ENCODE measurements around the gene RLF.

The RLF gene

GRCh38 chr1:40161125-40161887, at the start of gene RLF:
TSS of gene RLF (plus strand) at chr1:40161387. CDS start at chr1:40161400, 13 bp downstream.
- H3K27ac ChIP-seq (ENCODE audit: low read depth, low read length) = peak within 1 kb of the TSS; percentile 94
- no peaks in the 10 kb centered on the region for H3K27me3 ChIP-seq (ENCODE audit: control insufficient read depth in 1 of 2, insufficient read depth in 2 of 2, low read length in 2 of 2)
- H3K9me3 ChIP-seq (ENCODE audit: control insufficient read depth in 1 of 2, low read length in 2 of 2) = no peaks in the 10 kb centered on the region
- peaks cover 16 to 22% of the 10 kb centered on the region in 2 donors for H3K4me1 ChIP-seq (ENCODE audit: control insufficient read depth in 1 of 2, insufficient read depth in 2 of 2, low read length in 2 of 2)
- H3K4me3 ChIP-seq (ENCODE audit: low read depth in 1 of 2, low read length in 2 of 2) = peak within 1 kb of the TSS; percentile 91 to 94
- H3K36me3 ChIP-seq (ENCODE audit: control insufficient read depth in 1 of 2, insufficient read depth in 2 of 2, low read length in 2 of 2) = no peaks in the 10 kb centered on the region
- peak within 1 kb of the TSS; percentile 94 to 97 for H3K9ac ChIP-seq (ENCODE audit: low read depth in 1 of 2, low read length in 2 of 2)

- no peaks in the 10 kb centered on the region for H3K27me3 ChIP-seq (ENCODE audit: control insufficient read depth in 1 of 2, insufficient read depth in 2 of 2, low read length in 2 of 2)
- H3K4me1 ChIP-seq (ENCODE audit: control insufficient read depth in 1 of 2, insufficient read depth in 2 of 2, low read length in 2 of 2) = no peaks in the 10 kb centered on the region
- H3K27ac ChIP-seq (ENCODE audit: low read depth, low read length) = no peak overlapping the region
- H3K9me3 ChIP-seq (ENCODE audit: control insufficient read depth in 1 of 2, low read length in 2 of 2) = peaks cover 0 to 7% of the 10 kb centered on the region in 2 donors
- H3K9ac ChIP-seq (ENCODE audit: low read depth in 1 of 2, low read length in 2 of 2) = no peak overlapping the region
- H3K4me3 ChIP-seq (ENCODE audit: low read depth in 1 of 2, low read length in 2 of 2) = no peak overlapping the region
- no peaks in the 10 kb centered on the region for H3K36me3 ChIP-seq (ENCODE audit: control insufficient read depth in 1 of 2, insufficient read depth in 2 of 2, low read length in 2 of 2)
These were observed 46.8 kb upstream of the RLF start for GRCh38 chr1:40114400-40114799.

GRCh38 chr1:40120128-40120527, 41.1 kb upstream of the RLF start:
- no peaks in the 10 kb centered on the region for H3K36me3 ChIP-seq (ENCODE audit: control insufficient read depth in 1 of 2, insufficient read depth in 2 of 2, low read length in 2 of 2)
- H3K27ac ChIP-seq (ENCODE audit: low read depth, low read length) = no peak overlapping the region
- H3K27me3 ChIP-seq (ENCODE audit: control insufficient read depth in 1 of 2, insufficient read depth in 2 of 2, low read length in 2 of 2) = peaks cover 0 to 1% of the 10 kb centered on the region in 2 donors
- H3K9ac ChIP-seq (ENCODE audit: low read depth in 1 of 2, low read length in 2 of 2) = no peak overlapping the region
- no peak overlapping the region for H3K4me3 ChIP-seq (ENCODE audit: low read depth in 1 of 2, low read length in 2 of 2)
- no peaks in the 10 kb centered on the region for H3K9me3 ChIP-seq (ENCODE audit: control insufficient read depth in 1 of 2, low read length in 2 of 2)
- no peaks in the 10 kb centered on the region for H3K4me1 ChIP-seq (ENCODE audit: control insufficient read depth in 1 of 2, insufficient read depth in 2 of 2, low read length in 2 of 2)

GRCh38 chr1:40122855-40123254, 38.3 kb upstream of the RLF start:
- Histone ChIP-seq H3K27ac (ENCODE audit: low read depth, low read length) (no peak overlapping the region), H3K9ac (ENCODE audit: low read depth in 1 of 2, low read length in 2 of 2) (no peak overlapping the region), H3K4me1 (ENCODE audit: control insufficient read depth in 1 of 2, insufficient read depth in 2 of 2, low read length in 2 of 2) (no peaks in the 10 kb centered on the region), H3K4me3 (ENCODE audit: low read depth in 1 of 2, low read length in 2 of 2) (no peak overlapping the region), H3K36me3 (ENCODE audit: control insufficient read depth in 1 of 2, insufficient read depth in 2 of 2, low read length in 2 of 2) (no peaks in the 10 kb centered on the region), H3K9me3 (ENCODE audit: control insufficient read depth in 1 of 2, low read length in 2 of 2) (no peaks in the 10 kb centered on the region), H3K27me3 (ENCODE audit: control insufficient read depth in 1 of 2, insufficient read depth in 2 of 2, low read length in 2 of 2) (peaks cover 0 to 5% of the 10 kb centered on the region in 2 donors)

GRCh38 chr1:40130892-40131291, 30.3 kb upstream of the RLF start:
- no peak overlapping the region for H3K9ac ChIP-seq (ENCODE audit: low read depth in 1 of 2, low read length in 2 of 2)
- no peaks in the 10 kb centered on the region for H3K9me3 ChIP-seq (ENCODE audit: control insufficient read depth in 1 of 2, low read length in 2 of 2)
- H3K4me1 ChIP-seq (ENCODE audit: control insufficient read depth in 1 of 2, insufficient read depth in 2 of 2, low read length in 2 of 2) = no peaks in the 10 kb centered on the region
- H3K4me3 ChIP-seq (ENCODE audit: low read depth in 1 of 2, low read length in 2 of 2) = no peak overlapping the region
- H3K27ac ChIP-seq (ENCODE audit: low read depth, low read length) = no peak overlapping the region
- H3K27me3 ChIP-seq (ENCODE audit: control insufficient read depth in 1 of 2, insufficient read depth in 2 of 2, low read length in 2 of 2) = peaks cover 0 to 4% of the 10 kb centered on the region in 2 donors
- H3K36me3 ChIP-seq (ENCODE audit: control insufficient read depth in 1 of 2, insufficient read depth in 2 of 2, low read length in 2 of 2) = no peaks in the 10 kb centered on the region

- no peaks in the 10 kb centered on the region for H3K9me3 ChIP-seq (ENCODE audit: control insufficient read depth in 1 of 2, low read length in 2 of 2)
- H3K27ac ChIP-seq (ENCODE audit: low read depth, low read length) = no peak overlapping the region
- no peaks in the 10 kb centered on the region for H3K4me1 ChIP-seq (ENCODE audit: control insufficient read depth in 1 of 2, insufficient read depth in 2 of 2, low read length in 2 of 2)
- H3K9ac ChIP-seq (ENCODE audit: low read depth in 1 of 2, low read length in 2 of 2) = no peak overlapping the region
- peaks cover 0 to 4% of the 10 kb centered on the region in 2 donors for H3K27me3 ChIP-seq (ENCODE audit: control insufficient read depth in 1 of 2, insufficient read depth in 2 of 2, low read length in 2 of 2)
- no peaks in the 10 kb centered on the region for H3K36me3 ChIP-seq (ENCODE audit: control insufficient read depth in 1 of 2, insufficient read depth in 2 of 2, low read length in 2 of 2)
- H3K4me3 ChIP-seq (ENCODE audit: low read depth in 1 of 2, low read length in 2 of 2) = no peak overlapping the region
These were observed 28.5 kb upstream of the RLF start for GRCh38 chr1:40132383-40133311.

- Histone ChIP-seq H3K4me3 (ENCODE audit: low read depth in 1 of 2, low read length in 2 of 2) (no peak overlapping the region), H3K9ac (ENCODE audit: low read depth in 1 of 2, low read length in 2 of 2) (no peak overlapping the region), H3K4me1 (ENCODE audit: control insufficient read depth in 1 of 2, insufficient read depth in 2 of 2, low read length in 2 of 2) (no peaks in the 10 kb centered on the region), H3K36me3 (ENCODE audit: control insufficient read depth in 1 of 2, insufficient read depth in 2 of 2, low read length in 2 of 2) (no peaks in the 10 kb centered on the region), H3K9me3 (ENCODE audit: control insufficient read depth in 1 of 2, low read length in 2 of 2) (no peaks in the 10 kb centered on the region), H3K27ac (ENCODE audit: low read depth, low read length) (no peak overlapping the region), H3K27me3 (ENCODE audit: control insufficient read depth in 1 of 2, insufficient read depth in 2 of 2, low read length in 2 of 2) (peaks cover 0 to 4% of the 10 kb centered on the region in 2 donors)
These were observed 27.9 kb upstream of the RLF start for GRCh38 chr1:40133312-40133665.

GRCh38 chr1:40133839-40134238, 27.3 kb upstream of the RLF start:
- Histone ChIP-seq H3K9ac (ENCODE audit: low read depth in 1 of 2, low read length in 2 of 2) (no peak overlapping the region), H3K4me1 (ENCODE audit: control insufficient read depth in 1 of 2, insufficient read depth in 2 of 2, low read length in 2 of 2) (no peaks in the 10 kb centered on the region), H3K27ac (ENCODE audit: low read depth, low read length) (no peak overlapping the region), H3K9me3 (ENCODE audit: control insufficient read depth in 1 of 2, low read length in 2 of 2) (no peaks in the 10 kb centered on the region), H3K4me3 (ENCODE audit: low read depth in 1 of 2, low read length in 2 of 2) (no peak overlapping the region), H3K27me3 (ENCODE audit: control insufficient read depth in 1 of 2, insufficient read depth in 2 of 2, low read length in 2 of 2) (peaks cover 0 to 4% of the 10 kb centered on the region in 2 donors), H3K36me3 (ENCODE audit: control insufficient read depth in 1 of 2, insufficient read depth in 2 of 2, low read length in 2 of 2) (no peaks in the 10 kb centered on the region)

GRCh38 chr1:40140211-40140973, 20.8 kb upstream of the RLF start:
- peaks cover 0 to 1% of the 10 kb centered on the region in 2 donors for H3K27me3 ChIP-seq (ENCODE audit: control insufficient read depth in 1 of 2, insufficient read depth in 2 of 2, low read length in 2 of 2)
- H3K27ac ChIP-seq (ENCODE audit: low read depth, low read length) = no peak overlapping the region

More at GRCh38 chr1:40140211-40140973, 20.8 kb upstream of the RLF start:
- H3K9ac ChIP-seq (ENCODE audit: low read depth in 1 of 2, low read length in 2 of 2) = no peak overlapping the region
- H3K4me3 ChIP-seq (ENCODE audit: low read depth in 1 of 2, low read length in 2 of 2) = no peak overlapping the region
- no peaks in the 10 kb centered on the region for H3K9me3 ChIP-seq (ENCODE audit: control insufficient read depth in 1 of 2, low read length in 2 of 2)
- H3K36me3 ChIP-seq (ENCODE audit: control insufficient read depth in 1 of 2, insufficient read depth in 2 of 2, low read length in 2 of 2) = no peaks in the 10 kb centered on the region
- H3K4me1 ChIP-seq (ENCODE audit: control insufficient read depth in 1 of 2, insufficient read depth in 2 of 2, low read length in 2 of 2) = no peaks in the 10 kb centered on the region

Data from duodenal mucosa (tissue), 2 donors.